ENCODE measurements around the gene DGKG.

The DGKG gene

GRCh38 chr3:186361762-186362536, at the start of gene DGKG:
TSS of gene DGKG (minus strand) at chr3:186362234. CDS start at chr3:186320459, 41,775 bp downstream.
- no peak for DNase-seq

GRCh38 chr3:186411089-186411488, 49.1 kb upstream of the DGKG start:
- no peak for DNase-seq

GRCh38 chr3:186406669-186407635, 44.9 kb upstream of the DGKG start:
- no peak for DNase-seq

- no peak for DNase-seq
Observed at GRCh38 chr3:186401556-186401955, 39.5 kb upstream of the DGKG start.

- DNase-seq = no peak
Observed at GRCh38 chr3:186400662-186401061, 38.6 kb upstream of the DGKG start.

- DNase-seq = no peak
Observed at GRCh38 chr3:186400026-186400425, 38.0 kb upstream of the DGKG start.

GRCh38 chr3:186394566-186395217, 32.7 kb upstream of the DGKG start:
- no peak for DNase-seq

- DNase-seq = no peak
Observed at GRCh38 chr3:186386883-186387560, 25.0 kb upstream of the DGKG start.

- no peak for DNase-seq
Observed at GRCh38 chr3:186385856-186386602, 24.0 kb upstream of the DGKG start.

GRCh38 chr3:186383026-186383993, 21.3 kb upstream of the DGKG start:
- DNase-seq = no peak

- DNase-seq = no peak
Observed at GRCh38 chr3:186382217-186382885, 20.3 kb upstream of the DGKG start.

GRCh38 chr3:186381424-186382216, 19.6 kb upstream of the DGKG start:
- DNase-seq = no peak

- no peak for DNase-seq
Observed at GRCh38 chr3:186380622-186381380, 18.8 kb upstream of the DGKG start.

GRCh38 chr3:186375443-186375842, 13.4 kb upstream of the DGKG start:
- DNase-seq = no peak

- DNase-seq = no peak
Observed at GRCh38 chr3:186374376-186374775, 12.3 kb upstream of the DGKG start.

GRCh38 chr3:186369217-186369616, 7.2 kb upstream of the DGKG start:
- DNase-seq = no peak

- DNase-seq = no peak
Observed at GRCh38 chr3:186368717-186369116, 6.7 kb upstream of the DGKG start.

- DNase-seq = no peak
Observed at GRCh38 chr3:186368176-186368575, 6.1 kb upstream of the DGKG start.

Data from NCI-H2081 (cell line).